Measurements from ENCODE around the gene FAM168A. TPM values are rescaled to one million over a fixed set of nuclear protein-coding genes. Genes with fewer than 3 reads are reported as not detected.

The FAM168A gene
- total and polyA plus RNA-seq, 10 of the 15 experiments (the other 5 are each of a cell fraction or from before 2014, with no cell fraction given), result 1.7 to 20.0 (median 10.0) TPM

DNA sequence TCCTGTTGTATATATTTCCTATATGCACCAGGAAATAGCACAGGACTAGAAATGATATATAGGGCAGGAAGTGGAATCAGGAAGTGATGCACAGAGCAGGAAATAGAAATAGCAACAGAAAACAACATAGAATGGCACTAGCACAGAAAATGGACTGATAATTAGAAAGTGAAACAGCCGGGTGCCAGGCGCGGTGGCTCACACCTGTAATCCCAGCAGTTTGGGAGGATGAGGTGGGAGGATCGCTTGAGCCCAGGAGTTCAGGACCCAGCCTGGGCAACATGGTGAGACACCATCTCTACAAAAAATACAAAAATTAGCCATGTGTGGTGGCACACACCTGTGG is 231.7 kb downstream of the FAM168A start:
- 25% methylated on average over 4 of the region's 4 CpGs for WGBS (ENCODE audit: insufficient coverage, insufficient replicate concordance, low lambda C conversion rate, missing lambda C conversion rate)
- peak; percentile 21; the same call in 2 of the 3 replicates for ATAC-seq
- peaks cover 0 to 4% of the 10 kb centered on the region in 2 experiments; a peak in 1 of 4 replicates for H3K36me3 ChIP-seq (ENCODE audit: control insufficient read depth in 2 of 2, insufficient read depth in 2 of 2, low read length in 1 of 2)
- intact Hi-C loops (cut with micrococcal nuclease; ENCODE audit: unreplicated experiment) (no loop called here), in situ Hi-C loops (cut with MboI) (no loop called here)
- CTCF ChIA-PET, result interaction anchor here (1.5 to 5.7 kb wide), 3 partner anchors 15 to 77 kb away, joined by 4 to 37 read pairs (median 5); no protein-coding TSS in a partner anchor
- H3K79me2 ChIP-seq (ENCODE audit: control insufficient read depth, insufficient read depth, low read length), result no peaks in the 10 kb centered on the region
- FAIRE-seq, result peak; percentile 41
- RAD21 ChIA-PET (ENCODE audit: unreplicated experiment), result interaction anchor here (2.0 kb wide), 1 partner anchor 27 kb away, joined by 5 read pairs; no protein-coding TSS in a partner anchor
- H3K9me3 ChIP-seq (replicated peaks; ENCODE audit: control insufficient read depth, insufficient read depth, low read length), result no peaks in the 10 kb centered on the region
- no peak for DNase-seq (ENCODE audit: low read depth, low spot score)
- POLR2A ChIA-PET, result no interaction called here
- no peak overlapping the region for H3K9ac ChIP-seq (ENCODE audit: control insufficient read depth, insufficient read depth, low read length)
- no peak overlapping the region for H3K4me2 ChIP-seq (ENCODE audit: control insufficient read depth, insufficient read depth)
- H3K27ac ChIP-seq (ENCODE audit: control insufficient read depth, insufficient read depth), result no peak overlapping the region
- H3K4me3 ChIP-seq, result no peak overlapping the region
- no peak for TF ChIP-seq RBBP5 (conservative IDR thresholded peaks at IDR 0.05)
- TF ChIP-seq ETV6 (conservative IDR thresholded peaks at IDR 0.05 in 1 of 2, IDR thresholded peaks at IDR 0.05 in 1 of 2; ENCODE audit: borderline replicate concordance in 1 of 2, low read depth in 1 of 2), result peak in 1 of 2 experiments; percentile 60; a peak in 1 of 4 replicates
- no peaks in the 10 kb centered on the region for H4K20me1 ChIP-seq (ENCODE audit: control insufficient read depth, insufficient read depth)
- no TSS peak for BruUV-seq (replicated peaks)
- no peaks in the 10 kb centered on the region for H3K27me3 ChIP-seq (replicated peaks in 1 of 2; ENCODE audit: control insufficient read depth in 2 of 2, insufficient read depth in 2 of 2, low read length in 1 of 2)
- H2AFZ ChIP-seq (ENCODE audit: control insufficient read depth, low read depth, low read length), result no peak overlapping the region
- SMC1A ChIA-PET (ENCODE audit: uncharacterized antibody, unreplicated experiment), result no interaction called here
- peaks cover 11% of the 10 kb centered on the region for H3K4me1 ChIP-seq (ENCODE audit: control insufficient read depth, insufficient read depth, low read length)

DNA sequence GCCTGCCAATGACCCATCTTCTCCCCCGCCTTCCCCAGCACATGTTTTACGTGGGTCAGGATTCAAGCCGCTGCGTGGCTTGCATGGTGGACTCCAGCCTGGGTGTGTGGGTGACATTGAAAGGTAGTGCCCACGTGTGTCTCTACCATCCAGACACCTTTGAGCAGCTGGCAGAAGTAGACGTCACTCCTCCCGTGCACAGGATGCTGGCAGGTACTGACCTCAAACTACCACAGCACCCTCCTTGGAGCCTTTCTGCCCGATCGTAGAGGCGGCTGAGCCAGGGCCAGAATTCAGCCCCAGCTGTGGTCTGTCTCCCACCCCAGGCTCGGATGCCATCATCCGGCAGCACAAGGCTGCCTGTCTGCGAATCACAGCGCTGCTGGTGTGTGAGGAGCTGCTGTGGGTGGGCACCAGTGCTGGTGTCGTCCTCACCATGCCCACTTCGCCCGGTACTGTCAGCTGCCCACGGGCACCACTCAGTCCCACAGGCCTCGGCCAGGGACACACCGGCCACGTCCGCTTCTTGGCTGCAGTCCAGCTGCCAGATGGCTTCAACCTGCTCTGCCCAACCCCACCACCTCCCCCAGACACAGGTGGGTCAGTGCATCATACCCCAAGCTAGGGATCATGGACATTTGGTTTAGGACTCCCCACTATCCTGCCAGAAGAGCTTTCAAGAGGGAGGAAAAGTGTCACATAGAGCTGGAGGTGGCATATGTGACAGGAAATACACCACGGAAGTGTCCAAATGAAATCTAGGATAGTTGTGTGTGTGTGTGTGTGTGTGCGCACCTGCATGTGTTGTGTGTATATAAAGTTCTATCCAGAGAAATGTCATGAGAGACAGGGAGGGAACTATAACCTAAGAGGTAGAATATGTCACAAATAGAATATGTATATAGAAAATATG is 232.3 kb downstream of the FAM168A start:
- in situ Hi-C loops (cut with MboI) (no loop called here), intact Hi-C loops (cut with micrococcal nuclease; ENCODE audit: unreplicated experiment) (no loop called here)
- no peak for FAIRE-seq
- RAD21 ChIA-PET (ENCODE audit: unreplicated experiment), result interaction anchor here (0.6 to 2.0 kb wide), 2 partner anchors 28 to 245 kb away, joined by 3 to 5 read pairs; no protein-coding TSS in a partner anchor
- Histone ChIP-seq H3K79me2 (ENCODE audit: control insufficient read depth, insufficient read depth, low read length) (no peaks in the 10 kb centered on the region), H3K4me2 (ENCODE audit: control insufficient read depth, insufficient read depth) (no peak overlapping the region), H3K4me1 (ENCODE audit: control insufficient read depth, insufficient read depth, low read length) (peaks cover 11% of the 10 kb centered on the region), H2AFZ (ENCODE audit: control insufficient read depth, low read depth, low read length) (no peak overlapping the region), H3K27ac (ENCODE audit: control insufficient read depth, insufficient read depth) (no peak overlapping the region), H3K9me3 (replicated peaks; ENCODE audit: control insufficient read depth, insufficient read depth, low read length) (no peaks in the 10 kb centered on the region), H3K36me3 (ENCODE audit: control insufficient read depth in 2 of 2, insufficient read depth in 2 of 2, low read length in 1 of 2) (peaks cover 0 to 4% of the 10 kb centered on the region in 2 experiments; a peak in 1 of 4 replicates), H4K20me1 (ENCODE audit: control insufficient read depth, insufficient read depth) (no peaks in the 10 kb centered on the region), H3K27me3 (replicated peaks in 1 of 2; ENCODE audit: control insufficient read depth in 2 of 2, insufficient read depth in 2 of 2, low read length in 1 of 2) (no peaks in the 10 kb centered on the region), H3K4me3 (no peak overlapping the region), H3K9ac (ENCODE audit: control insufficient read depth, insufficient read depth, low read length) (no peak overlapping the region)
- 88% methylated on average over 24 of the region's 24 CpGs for WGBS (ENCODE audit: insufficient coverage, insufficient replicate concordance, low lambda C conversion rate, missing lambda C conversion rate)
- CTCF ChIA-PET, result interaction anchor here (0.8 to 5.7 kb wide), 4 partner anchors 14 to 294 kb away, joined by 3 to 37 read pairs (median 4); no protein-coding TSS in a partner anchor
- SMC1A ChIA-PET (ENCODE audit: uncharacterized antibody, unreplicated experiment), result interaction anchor here (1.5 kb wide), 1 partner anchor 14 kb away, joined by 3 read pairs; no protein-coding TSS in a partner anchor
- DNase-seq (ENCODE audit: low read depth, low spot score), result no peak
- no peak for ATAC-seq
- POLR2A ChIA-PET, result no interaction called here
- no TSS peak for BruUV-seq (replicated peaks)
- TF ChIP-seq CREB1 (IDR thresholded peaks at IDR 0.05; ENCODE audit: low read depth), result no peak
- TF ChIP-seq ZNF207 (IDR thresholded peaks at IDR 0.05; ENCODE audit: borderline replicate concordance), result no peak
- no peak for TF ChIP-seq CBX3 (IDR thresholded peaks at IDR 0.05; ENCODE audit: borderline replicate concordance, low read depth)
- TF ChIP-seq, protein P1, sequence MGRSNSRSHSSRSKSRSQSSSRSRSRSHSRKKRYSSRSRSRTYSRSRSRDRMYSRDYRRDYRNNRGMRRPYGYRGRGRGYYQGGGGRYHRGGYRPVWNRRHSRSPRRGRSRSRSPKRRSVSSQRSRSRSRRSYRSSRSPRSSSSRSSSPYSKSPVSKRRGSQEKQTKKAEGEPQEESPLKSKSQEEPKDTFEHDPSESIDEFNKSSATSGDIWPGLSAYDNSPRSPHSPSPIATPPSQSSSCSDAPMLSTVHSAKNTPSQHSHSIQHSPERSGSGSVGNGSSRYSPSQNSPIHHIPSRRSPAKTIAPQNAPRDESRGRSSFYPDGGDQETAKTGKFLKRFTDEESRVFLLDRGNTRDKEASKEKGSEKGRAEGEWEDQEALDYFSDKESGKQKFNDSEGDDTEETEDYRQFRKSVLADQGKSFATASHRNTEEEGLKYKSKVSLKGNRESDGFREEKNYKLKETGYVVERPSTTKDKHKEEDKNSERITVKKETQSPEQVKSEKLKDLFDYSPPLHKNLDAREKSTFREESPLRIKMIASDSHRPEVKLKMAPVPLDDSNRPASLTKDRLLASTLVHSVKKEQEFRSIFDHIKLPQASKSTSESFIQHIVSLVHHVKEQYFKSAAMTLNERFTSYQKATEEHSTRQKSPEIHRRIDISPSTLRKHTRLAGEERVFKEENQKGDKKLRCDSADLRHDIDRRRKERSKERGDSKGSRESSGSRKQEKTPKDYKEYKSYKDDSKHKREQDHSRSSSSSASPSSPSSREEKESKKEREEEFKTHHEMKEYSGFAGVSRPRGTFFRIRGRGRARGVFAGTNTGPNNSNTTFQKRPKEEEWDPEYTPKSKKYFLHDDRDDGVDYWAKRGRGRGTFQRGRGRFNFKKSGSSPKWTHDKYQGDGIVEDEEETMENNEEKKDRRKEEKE (IDR thresholded peaks at IDR 0.05), result no peak
- TF ChIP-seq, protein P2, sequence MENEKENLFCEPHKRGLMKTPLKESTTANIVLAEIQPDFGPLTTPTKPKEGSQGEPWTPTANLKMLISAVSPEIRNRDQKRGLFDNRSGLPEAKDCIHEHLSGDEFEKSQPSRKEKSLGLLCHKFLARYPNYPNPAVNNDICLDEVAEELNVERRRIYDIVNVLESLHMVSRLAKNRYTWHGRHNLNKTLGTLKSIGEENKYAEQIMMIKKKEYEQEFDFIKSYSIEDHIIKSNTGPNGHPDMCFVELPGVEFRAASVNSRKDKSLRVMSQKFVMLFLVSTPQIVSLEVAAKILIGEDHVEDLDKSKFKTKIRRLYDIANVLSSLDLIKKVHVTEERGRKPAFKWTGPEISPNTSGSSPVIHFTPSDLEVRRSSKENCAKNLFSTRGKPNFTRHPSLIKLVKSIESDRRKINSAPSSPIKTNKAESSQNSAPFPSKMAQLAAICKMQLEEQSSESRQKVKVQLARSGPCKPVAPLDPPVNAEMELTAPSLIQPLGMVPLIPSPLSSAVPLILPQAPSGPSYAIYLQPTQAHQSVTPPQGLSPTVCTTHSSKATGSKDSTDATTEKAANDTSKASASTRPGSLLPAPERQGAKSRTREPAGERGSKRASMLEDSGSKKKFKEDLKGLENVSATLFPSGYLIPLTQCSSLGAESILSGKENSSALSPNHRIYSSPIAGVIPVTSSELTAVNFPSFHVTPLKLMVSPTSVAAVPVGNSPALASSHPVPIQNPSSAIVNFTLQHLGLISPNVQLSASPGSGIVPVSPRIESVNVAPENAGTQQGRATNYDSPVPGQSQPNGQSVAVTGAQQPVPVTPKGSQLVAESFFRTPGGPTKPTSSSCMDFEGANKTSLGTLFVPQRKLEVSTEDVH (IDR thresholded peaks at IDR 0.05; ENCODE audit: low read depth, partially characterized antibody), result no peak
- no peak for TF ChIP-seq POLR2AphosphoS5 (IDR thresholded peaks at IDR 0.05; ENCODE audit: low read length)
- no peak for TF ChIP-seq STAT3 (IDR thresholded peaks at IDR 0.05; ENCODE audit: low read depth, low read length)
- TF ChIP-seq SMARCA5 (IDR thresholded peaks at IDR 0.05), result no peak
